NCI-H1417 (cell line): ENCODE measurements around the gene METTL25B.

Source experiments
- DNase-seq, 3 experiments: peaks; one replicate each; lab custom pipeline; 2025; lab: John Stamatoyannopoulos, UW

The METTL25B gene

GRCh38 chr1:156726549-156727226 is 1.6 kb upstream of the METTL25B start:
- DNase-seq, result peak; percentile 13 to 50 (median 35)

GRCh38 chr1:156727492-156727891 is 777 bp upstream of the METTL25B start:
- no peak for DNase-seq

GRCh38 chr1:156728599-156729462 is 562 bp downstream of the METTL25B start, which contains the start of gene ISG20L2:
ISG20L2 (minus strand) TSS chr1:156728766; CDS start chr1:156727652, 1,114 bp downstream.
- peak; percentile 93 to 100 (median 97) for DNase-seq

GRCh38 chr1:156733989-156734584 is 5.8 kb downstream of the METTL25B start:
- no peak for DNase-seq

GRCh38 chr1:156738407-156738806 is 10.1 kb downstream of the METTL25B start:
- DNase-seq, result no peak

- no peak for DNase-seq
Observed at GRCh38 chr1:156738916-156739315, 10.6 kb downstream of the METTL25B start.

- DNase-seq, result no peak
Observed at GRCh38 chr1:156740237-156740740, 12.0 kb downstream of the METTL25B start.

- DNase-seq, result peak; percentile 97 to 100 (median 100)
Observed at GRCh38 chr1:156740741-156741480, 12.6 kb downstream of the METTL25B start, which contains the start of gene MRPL24. MRPL24 (minus strand) TSS chr1:156741088; CDS start chr1:156738704, 2,384 bp downstream.

GRCh38 chr1:156741481-156741983 is 13.3 kb downstream of the METTL25B start:
- DNase-seq, result no peak

GRCh38 chr1:156742017-156742416 is 13.7 kb downstream of the METTL25B start:
- peak in 1 of 3 experiments; percentile 33 for DNase-seq

- DNase-seq, result no peak
Observed at GRCh38 chr1:156742801-156743200, 14.5 kb downstream of the METTL25B start.

- DNase-seq, result no peak
Observed at GRCh38 chr1:156743367-156744302, 15.4 kb downstream of the METTL25B start.

GRCh38 chr1:156744344-156744743 is 16.1 kb downstream of the METTL25B start:
- no peak for DNase-seq

GRCh38 chr1:156744786-156745419 is 16.6 kb downstream of the METTL25B start:
- DNase-seq, result no peak

- no peak for DNase-seq
Observed at GRCh38 chr1:156745881-156746280, 17.6 kb downstream of the METTL25B start.

- DNase-seq, result no peak
Observed at GRCh38 chr1:156746406-156746727, 18.1 kb downstream of the METTL25B start.

GRCh38 chr1:156746728-156747631 is 18.7 kb downstream of the METTL25B start:
- DNase-seq, result peak; percentile 61 to 92 (median 88)

GRCh38 chr1:156747742-156748669 is 19.7 kb downstream of the METTL25B start:
- DNase-seq, result no peak
